GM21367 (cell line): ENCODE measurements around the gene KCNG3.
"Not testable (repeated sequence)": the region's sequence is repeated elsewhere in the genome, so short reads cannot be mapped to it uniquely, and the experiment has no call there.

ENCODE experiments used
- ATAC-seq: cut with Tn5 transposase; IDR thresholded peaks from one replicate; pipeline ENCODE4 v1.9.1; 2021; ENCODE audit not compliant: unreplicated experiment

KCNG3 gene

DNA sequence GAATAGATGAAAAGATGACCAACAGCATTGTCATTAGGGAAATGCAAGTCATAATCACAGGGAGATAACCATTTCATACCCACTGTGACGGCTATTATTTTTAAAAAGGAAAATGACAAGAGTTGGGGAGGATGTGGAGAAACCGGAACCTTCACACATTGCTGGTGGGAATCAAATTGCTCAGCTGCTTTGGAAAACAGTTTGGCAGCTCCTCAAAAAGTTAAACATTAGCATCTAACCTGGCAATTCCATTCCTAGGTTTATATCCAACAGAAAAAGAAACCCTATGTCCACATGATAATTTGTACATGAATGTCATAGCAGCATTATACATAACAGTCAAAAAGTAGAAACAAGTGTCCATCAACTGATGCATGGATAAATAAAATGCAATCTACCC, 58.2 kb downstream of the KCNG3 start:
- ATAC-seq: no peak

DNA sequence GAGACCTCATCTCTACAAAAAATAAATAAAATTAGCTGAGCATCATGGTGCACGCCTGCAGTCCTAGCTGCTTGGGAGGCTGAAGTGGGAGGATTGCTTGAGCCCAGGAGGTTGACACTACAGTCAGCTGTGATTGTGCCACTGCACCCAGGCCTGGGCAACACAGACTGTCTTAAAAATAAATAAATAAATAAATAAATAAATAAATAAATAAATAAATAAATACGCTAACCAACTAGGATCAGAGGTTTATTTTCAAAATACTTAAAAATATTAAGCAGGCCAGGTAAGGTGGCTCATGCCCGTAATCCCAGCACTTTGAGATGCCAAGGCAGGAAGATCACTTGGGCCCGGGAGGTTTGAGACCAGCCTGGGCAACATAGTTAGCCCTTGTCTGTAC, 63.6 kb downstream of the KCNG3 start:
- ATAC-seq: no peak

DNA sequence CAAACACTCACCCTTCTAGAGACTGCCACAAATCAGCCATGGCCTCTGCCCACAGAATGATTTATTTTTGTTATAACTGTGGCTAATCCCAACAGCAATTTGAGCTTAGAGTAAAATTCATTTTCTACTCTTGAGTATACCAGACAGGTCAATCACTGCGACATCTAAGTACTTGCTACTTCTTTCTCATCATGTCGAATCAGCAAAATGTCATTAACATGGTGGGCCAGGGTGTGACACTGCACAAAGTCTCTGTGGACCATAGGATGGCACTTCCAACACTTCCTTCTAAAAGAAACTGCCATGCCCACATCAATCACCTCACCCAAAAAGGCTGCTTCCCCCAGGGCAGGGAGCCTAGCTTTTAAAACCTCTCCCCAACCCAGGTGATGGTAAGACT, 64.4 kb downstream of the KCNG3 start:
- ATAC-seq: no peak

DNA sequence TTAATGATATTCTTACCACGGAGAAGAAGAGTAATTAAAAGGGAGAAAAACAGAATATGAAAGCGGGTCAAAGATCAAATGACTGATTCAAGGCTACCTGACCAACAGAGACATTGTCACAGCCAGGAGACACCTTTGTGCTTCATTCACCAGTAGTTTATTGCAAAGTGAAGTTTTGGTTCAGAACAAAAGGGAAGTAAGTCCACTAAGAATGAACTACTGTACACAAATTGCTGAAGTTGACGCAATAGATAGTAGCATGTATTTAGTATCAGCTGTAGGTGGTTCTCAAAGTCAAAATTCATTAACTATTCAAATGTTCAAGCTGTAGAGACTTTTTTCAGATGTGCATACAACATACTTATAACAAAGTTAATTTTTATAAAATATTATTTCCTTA, 68.1 kb downstream of the KCNG3 start:
- no peak for ATAC-seq

DNA sequence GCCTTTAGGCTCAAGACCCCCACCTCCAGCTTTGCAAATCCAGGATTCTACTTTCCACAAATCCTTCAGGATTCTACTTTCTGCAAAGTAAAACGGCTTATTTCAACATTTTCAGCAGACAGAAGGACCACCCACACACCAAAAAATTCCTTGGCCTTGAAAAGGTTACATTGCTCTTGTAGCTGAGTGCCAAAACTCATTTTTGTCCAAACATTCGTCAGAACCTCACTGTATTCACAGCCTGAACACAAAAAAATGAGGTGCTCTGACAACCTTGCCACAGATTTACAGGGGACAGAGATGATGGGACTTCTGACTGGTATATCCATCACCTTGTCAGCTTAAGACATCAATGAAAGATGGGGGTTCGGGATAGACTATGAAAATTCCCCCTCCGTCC, 69.7 kb downstream of the KCNG3 start:
- no peak for ATAC-seq

DNA sequence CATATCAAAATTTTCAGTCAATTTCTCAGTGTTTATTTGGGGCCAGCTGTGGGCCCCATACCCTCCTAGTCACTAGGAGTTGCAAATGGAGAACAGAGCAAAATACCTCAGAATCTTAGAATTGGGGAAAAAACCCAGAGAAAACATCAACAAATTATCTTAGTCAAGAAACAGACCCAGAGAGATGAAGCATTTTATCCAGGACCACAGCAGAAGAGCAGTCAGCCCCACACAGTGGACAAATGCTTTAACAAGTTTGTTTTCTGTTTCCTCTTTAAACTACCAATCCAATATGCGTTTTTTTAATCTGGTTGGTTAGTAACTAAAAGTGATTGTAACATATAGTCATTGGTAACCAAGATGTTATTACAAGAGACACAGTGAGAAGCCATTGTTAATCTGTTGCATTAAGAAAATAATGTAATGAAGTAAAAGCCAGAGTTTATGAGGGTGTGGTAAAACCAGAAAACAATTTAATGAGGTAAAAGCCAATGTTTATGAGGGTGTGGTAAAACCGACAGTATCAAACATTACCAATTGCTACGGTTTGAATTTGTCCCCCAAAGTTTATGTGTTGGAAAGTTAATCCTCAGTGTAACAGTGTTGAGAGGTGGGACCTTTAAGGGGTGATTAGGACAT, 72.1 kb downstream of the KCNG3 start:
- ATAC-seq: no peak

DNA sequence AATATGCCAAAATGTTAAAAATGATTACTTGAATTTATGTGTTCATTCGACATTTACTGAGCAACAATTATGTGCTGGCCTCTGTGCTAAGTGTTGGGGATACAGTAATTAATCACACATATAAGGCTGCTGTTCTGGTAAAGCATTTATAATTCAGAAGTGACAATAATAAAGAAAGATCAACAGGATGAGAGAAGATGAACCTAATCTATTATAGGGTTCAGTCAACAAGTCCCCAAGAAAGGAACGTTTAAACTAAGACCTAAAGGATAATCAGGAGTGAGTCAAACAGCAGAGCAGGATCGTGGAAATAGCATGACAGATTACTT, 72.7 kb downstream of the KCNG3 start:
- no peak for ATAC-seq

DNA sequence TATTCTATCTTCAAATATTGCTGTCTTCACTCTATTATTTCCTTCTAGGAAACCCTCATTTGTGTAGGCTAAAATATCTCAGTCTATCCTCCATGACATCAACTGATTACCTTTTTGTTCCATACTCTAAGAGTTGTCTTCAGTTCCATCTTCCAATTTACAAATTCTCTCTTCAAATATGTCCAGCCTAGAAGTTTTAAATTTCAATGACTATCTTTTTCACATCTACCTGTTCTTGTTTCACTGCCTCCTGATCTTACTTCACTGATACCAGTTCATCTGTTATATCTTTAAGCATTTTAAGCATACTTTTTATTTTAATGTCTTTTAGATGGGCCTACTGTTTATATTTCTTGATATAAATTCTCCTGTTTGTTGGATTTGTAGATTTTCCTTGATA, 79.1 kb downstream of the KCNG3 start:
- ATAC-seq: no peak

DNA sequence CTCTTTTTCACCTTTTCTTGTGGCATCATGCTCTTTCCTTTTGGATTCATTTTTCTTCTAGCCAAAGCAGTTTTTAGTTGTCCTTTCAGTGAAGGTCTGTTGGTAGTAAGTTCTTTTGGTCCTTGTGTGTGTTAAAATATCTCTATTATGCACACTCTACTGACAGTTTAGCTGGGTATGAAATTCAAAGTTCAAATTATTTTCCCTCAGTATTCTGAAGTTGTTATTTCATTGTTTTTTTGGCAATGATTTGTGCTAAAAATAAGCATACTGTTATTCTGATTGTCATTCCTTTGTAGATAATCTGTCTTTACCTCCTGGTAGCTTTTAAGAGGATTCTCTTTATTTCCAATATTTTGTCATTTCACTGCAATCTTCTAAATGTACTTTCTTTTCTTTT, 79.6 kb downstream of the KCNG3 start:
- no peak for ATAC-seq

DNA sequence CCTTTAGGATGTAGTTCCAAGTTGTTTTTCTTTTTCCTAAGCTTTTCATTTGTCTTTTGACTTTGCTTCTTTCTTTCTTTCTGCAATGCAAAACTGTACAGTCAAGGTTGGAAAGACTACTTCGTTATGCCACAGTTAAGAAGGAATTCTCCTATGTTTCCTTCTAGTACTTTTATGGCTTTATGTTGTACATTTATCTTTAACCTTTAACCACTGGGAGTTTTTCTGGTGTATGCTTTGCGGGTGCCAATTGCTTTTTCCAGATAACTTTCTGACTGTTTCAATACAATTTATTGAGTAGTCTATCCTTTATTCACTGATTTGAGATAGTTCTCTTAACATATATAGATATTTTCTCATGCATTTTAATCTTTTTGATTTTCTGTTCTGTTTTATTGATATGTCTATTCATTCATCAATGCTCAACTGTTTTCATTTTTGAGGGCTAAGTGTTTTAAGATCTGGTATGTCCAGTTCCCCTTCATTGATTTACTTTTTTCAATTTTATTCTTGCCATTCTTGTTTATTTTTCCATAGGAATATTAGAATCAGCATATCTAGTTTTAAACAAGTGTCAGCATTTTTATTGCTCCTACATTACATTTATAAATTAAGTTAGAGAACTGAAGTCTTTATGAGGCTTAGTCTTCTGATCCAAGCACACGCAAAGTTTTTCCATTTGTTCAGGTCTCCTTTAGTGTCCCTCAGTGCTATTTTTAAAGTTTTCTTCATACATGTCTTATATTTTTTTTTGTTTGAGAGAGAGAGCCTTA, 82.9 kb downstream of the KCNG3 start:
- ATAC-seq: no peak

DNA sequence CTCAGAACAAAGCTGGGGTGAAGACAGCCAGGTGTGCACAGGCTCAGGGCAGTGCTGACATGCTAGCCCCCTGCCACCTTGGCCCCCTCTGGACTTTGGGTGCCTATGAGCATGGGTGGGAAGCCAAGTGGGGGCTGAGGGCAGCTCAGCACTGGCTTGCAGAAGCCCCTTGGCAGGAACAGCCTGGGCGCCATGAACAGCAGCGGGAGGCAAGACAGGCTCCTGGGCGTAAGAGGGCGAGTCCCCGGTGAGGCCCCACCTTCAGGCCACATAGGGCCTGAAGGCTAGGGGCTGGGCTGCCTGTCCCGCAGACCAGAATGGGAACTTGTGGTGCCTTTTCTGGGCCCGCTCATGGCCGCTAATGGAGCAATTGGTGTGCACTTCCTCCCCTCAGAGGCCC, 85.8 kb downstream of the KCNG3 start:
- ATAC-seq: no peak

DNA sequence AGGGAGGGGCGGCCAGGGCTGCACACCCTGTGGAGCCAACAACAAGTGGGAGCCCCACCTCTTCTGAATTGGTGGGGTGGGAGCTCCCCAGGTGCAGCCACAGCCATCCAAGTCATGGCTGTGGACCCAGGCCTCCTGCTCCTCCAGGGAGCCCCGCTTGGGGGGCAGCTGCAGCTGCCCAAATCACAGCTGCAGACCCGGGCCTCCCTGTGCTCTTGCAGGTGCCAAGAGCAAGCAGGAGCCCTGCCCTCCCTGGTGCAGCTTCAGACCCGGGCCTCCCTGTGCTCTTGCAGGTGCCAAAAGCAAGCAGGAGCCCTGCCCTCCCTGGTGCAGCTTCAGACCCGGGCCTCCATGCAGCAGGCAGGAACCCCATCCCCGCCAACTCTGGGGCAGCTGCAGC, 86.3 kb downstream of the KCNG3 start:
- ATAC-seq: no peak

DNA sequence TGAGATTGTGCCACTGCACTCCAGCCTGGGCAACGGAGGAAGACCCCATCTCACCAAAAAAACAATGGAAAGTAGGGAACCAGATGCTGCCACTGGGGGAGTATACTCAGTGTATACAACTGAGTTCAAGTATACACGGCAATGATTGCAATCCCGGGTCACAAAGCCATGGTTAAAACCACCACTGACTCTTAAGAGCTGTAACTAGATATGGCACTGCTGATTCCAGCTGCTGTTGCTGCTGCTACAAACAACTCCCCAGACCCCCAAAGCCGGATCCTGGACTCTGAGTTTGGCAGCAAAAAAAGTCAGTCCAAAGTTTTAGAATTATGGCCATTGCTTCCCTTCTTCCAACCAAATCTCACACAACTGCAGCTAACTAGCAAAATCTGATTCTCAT, 89.1 kb downstream of the KCNG3 start:
- ATAC-seq: no peak

DNA sequence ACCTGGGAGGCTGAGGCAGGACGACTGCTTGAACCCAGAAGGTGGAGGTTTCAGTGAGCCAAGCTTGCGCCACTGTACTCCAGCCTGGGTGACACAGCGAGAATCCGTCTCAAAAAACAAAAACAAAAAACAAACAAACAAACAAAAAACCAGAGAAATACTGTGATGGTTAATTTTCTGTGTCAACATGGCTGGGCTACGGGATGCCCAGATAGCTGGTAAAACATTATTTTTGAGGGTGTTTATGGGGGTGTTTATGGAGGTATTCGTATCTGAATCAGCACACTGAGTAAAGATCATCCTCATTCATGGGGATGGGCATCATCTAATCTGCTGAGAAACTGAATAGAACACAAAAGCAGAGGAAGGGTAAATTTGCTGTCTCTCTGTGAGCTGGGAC, 92.0 kb downstream of the KCNG3 start:
- no peak for ATAC-seq

DNA sequence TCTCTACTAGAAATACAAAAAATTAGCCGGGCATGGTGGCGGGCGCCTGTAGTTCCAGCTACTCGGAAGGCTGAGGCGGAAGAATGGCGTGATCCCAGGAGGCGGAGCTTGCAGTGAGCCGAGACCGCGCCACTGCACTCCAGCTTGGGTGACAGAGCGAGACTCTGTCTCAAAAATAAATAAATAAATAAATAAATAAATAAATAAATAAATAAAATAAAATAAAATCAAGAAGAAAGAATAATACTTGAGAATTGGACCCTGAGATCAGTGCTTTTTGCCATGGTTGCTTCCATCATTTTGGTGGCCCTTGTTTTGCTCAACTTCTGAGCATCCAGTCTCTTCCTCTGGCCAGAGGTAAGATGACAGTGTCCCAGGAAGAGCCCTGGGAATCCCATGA, 95.7 kb downstream of the KCNG3 start:
- ATAC-seq: not testable (repeated sequence)

DNA sequence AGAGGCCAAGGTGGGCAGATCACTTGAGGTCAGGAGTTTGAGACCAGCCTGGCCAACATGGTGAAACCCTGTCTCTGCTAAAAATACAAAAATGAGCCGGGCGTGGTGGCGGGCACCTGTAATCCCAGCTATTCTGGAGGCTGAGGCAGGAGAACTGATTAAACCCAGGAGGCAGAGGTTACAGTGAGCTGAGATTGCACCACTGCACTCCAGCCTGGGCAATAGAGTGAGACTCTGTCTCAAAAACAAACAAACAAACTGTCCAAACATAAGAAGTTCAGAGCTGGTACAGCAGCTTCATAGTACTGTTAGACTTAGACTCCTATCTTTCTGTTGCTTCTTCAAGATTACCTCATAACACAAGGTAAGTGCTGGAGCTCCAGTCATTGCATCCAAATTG, 100.5 kb downstream of the KCNG3 start:
- not testable (repeated sequence) for ATAC-seq

DNA sequence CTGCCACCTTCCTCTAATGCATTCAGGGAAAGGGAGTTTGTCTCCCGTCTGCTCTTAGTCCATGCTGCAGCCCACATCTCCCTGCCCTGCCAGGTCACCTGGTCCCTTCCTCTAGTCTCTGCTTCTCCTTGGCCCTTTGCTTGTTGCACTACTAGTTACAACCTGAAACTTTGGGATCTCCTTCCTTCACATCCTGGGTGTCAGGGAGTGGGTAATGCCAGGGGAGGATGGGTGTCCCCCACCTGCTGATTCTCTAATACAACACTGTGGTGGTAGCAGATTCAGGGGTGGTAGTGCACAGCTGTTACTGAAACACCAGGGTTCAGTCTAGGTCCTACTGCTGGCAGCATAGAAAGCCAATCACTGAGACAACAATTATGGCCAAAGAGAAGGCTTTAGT, 101.6 kb downstream of the KCNG3 start:
- no peak for ATAC-seq
